ENCODE data around the gene PPP1R12A.

DNA sequence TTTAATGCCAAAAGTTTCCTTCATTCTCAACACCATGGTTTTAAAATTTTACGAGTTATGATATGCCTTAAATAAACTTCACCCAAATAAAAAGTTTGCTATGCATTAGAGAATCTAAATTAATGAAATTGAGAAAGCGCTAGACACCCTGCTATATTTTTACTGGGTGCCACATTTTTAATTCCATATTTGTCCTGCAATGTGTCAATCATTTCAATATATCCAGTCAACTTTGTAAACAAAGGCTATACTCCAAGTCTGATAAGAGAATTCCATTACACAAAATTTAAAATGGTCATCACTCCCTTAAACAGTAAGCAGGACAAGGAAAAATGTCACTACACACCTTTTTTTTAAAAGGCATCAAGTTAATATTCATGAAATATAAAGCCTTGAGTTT, 1.9 kb downstream of the PPP1R12A start:
- TF ChIP-seq, protein P1, sequence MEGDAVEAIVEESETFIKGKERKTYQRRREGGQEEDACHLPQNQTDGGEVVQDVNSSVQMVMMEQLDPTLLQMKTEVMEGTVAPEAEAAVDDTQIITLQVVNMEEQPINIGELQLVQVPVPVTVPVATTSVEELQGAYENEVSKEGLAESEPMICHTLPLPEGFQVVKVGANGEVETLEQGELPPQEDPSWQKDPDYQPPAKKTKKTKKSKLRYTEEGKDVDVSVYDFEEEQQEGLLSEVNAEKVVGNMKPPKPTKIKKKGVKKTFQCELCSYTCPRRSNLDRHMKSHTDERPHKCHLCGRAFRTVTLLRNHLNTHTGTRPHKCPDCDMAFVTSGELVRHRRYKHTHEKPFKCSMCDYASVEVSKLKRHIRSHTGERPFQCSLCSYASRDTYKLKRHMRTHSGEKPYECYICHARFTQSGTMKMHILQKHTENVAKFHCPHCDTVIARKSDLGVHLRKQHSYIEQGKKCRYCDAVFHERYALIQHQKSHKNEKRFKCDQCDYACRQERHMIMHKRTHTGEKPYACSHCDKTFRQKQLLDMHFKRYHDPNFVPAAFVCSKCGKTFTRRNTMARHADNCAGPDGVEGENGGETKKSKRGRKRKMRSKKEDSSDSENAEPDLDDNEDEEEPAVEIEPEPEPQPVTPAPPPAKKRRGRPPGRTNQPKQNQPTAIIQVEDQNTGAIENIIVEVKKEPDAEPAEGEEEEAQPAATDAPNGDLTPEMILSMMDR (IDR thresholded peaks at IDR 0.05; ENCODE audit: insufficient read depth, low read length) = no peak
- TF ChIP-seq, protein P2, sequence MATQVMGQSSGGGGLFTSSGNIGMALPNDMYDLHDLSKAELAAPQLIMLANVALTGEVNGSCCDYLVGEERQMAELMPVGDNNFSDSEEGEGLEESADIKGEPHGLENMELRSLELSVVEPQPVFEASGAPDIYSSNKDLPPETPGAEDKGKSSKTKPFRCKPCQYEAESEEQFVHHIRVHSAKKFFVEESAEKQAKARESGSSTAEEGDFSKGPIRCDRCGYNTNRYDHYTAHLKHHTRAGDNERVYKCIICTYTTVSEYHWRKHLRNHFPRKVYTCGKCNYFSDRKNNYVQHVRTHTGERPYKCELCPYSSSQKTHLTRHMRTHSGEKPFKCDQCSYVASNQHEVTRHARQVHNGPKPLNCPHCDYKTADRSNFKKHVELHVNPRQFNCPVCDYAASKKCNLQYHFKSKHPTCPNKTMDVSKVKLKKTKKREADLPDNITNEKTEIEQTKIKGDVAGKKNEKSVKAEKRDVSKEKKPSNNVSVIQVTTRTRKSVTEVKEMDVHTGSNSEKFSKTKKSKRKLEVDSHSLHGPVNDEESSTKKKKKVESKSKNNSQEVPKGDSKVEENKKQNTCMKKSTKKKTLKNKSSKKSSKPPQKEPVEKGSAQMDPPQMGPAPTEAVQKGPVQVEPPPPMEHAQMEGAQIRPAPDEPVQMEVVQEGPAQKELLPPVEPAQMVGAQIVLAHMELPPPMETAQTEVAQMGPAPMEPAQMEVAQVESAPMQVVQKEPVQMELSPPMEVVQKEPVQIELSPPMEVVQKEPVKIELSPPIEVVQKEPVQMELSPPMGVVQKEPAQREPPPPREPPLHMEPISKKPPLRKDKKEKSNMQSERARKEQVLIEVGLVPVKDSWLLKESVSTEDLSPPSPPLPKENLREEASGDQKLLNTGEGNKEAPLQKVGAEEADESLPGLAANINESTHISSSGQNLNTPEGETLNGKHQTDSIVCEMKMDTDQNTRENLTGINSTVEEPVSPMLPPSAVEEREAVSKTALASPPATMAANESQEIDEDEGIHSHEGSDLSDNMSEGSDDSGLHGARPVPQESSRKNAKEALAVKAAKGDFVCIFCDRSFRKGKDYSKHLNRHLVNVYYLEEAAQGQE (IDR thresholded peaks at IDR 0.05; ENCODE audit: insufficient replicate concordance, low read depth) = no peak
- TF ChIP-seq GABPA (IDR thresholded peaks at IDR 0.05; ENCODE audit: low read depth) = no peak
- TF ChIP-seq SPI1 (IDR thresholded peaks at IDR 0.05; ENCODE audit: borderline replicate concordance, low read depth) = no peak
- no peak for TF ChIP-seq POLR2AphosphoS5 (IDR thresholded peaks at IDR 0.05; ENCODE audit: low read depth)

All from HL-60 (cell line).